Stimulated activated naive CD8-positive, alpha-beta T cell treated with anti-CD3 and anti-CD28 coated beads, Interleukin-15, Interleukin-2, amounts not matched to agents 100 U/mL and 50 U/mL, for 24 hours (primary cell): ENCODE data around the gene MICALL2.

ENCODE experiments used
- ATAC-seq: fragments of 150-1000 bp; cut with Tn5 transposase; one replicate; pipeline ENCODE4 v1.10.0; 2021
- DNase-seq: peaks from one replicate; pipeline ENCODE4 v3.0.0; 2021

Gene MICALL2

DNA sequence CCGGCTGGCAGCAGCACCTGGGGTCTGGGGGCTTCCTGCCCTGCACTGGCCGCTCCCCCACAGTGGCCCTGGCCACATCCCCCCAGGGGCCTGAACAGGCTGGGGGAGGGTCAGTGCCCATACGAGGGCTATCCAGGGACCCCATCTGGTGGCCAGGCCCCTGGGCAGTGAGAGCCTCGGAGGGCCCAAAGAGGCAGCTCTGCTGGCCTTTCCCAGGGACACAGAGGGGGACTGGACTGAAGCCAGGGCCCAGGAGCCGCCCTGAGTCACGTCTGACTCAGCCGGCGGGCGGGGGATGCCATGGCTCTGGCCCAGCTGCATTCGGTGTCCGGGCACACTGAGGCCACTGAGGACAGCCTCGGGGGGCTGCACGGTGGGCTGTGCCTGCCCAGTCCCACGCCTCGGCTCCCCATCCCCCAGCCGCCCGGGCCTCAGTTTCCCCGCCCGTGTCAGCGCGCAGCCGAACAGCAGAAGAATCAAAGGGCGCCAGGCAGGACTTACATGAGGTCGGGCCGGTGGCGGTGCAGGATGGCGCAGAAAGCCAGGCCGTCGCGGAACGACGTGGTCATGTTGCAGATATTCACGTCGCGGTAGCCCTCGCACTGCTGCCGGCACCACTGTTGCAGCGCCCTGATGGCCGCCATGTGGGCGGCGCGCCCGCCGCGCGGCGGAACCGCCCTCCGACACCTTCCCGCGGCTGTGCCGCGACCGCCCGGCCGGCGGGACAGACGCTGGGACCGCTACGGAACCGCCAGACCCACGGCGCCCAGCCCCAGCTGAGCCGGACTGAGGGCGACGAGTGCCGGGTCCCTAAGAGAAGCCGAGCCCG lies at the start of gene MICALL2:
TSS of gene MICALL2 (minus strand) at position 788 of the 829 bp plus-strand sequence. CDS start at position 644, 144 bp downstream.
- peak; percentile 56 for DNase-seq
- peak; percentile 1 for ATAC-seq

DNA sequence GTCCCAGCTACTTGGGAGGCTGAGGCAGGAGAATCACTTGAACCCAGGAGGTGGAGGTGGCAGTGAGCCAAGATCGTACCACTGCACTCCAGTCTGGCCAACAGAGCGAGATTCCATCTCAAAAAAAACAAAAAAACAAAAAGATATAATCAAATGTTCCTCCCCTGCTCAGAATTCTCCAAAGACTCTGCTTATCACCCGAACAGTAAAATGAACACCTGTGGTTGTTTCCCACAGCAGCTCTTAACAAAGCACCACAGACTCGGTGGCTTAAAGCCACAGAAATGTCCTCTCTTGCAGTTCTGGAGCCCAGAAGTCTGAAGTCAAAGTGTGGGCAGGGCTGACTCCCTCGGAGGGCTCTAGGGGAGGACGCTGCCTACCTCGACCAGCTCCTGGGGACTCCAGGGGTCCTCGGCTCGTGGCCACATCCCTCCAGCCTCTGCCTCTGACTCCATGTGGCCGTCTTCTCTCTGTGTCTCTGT lies 49.0 kb upstream of the MICALL2 start:
- no peak for ATAC-seq
- no peak for DNase-seq

DNA sequence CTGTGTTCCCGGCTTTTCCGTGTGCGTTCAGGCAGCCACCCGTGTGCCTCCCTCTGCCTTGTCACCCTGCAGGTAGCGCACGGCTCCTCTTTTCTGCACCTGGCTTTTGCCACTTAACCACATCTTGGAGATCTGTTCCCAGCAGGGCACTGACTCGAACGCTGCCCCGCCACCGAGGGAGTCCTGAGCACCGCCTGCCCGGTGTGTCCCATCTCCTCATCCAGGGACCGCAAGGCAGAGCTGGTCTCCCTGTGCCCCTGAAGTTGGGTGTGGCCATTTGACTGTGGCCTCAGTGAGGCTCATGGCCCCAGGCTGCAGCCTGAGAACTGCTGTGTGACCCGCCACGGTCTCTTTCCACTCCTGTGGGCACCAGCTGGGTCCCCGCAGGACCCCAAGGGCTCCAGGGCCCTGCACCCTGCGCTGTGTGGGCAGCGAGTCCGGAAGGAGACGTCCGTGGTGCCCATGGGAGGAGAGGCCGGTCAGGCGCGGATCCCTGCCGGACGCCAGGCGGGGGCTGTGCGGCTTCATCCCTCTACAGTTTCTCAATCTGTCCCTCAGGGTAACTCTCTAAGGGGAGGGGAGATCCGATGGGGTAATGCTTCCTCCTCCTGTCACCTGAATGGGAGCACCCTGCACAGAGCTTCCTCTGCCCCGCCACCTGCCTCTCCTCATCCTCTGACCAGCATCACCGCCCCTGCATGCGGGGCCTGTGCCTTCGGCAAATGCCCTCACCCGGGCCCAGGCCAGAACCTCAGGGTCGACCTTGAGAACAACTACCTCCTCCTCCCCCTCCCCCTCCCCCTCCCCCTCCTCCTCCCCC lies 46.7 kb upstream of the MICALL2 start:
- ATAC-seq = no peak
- DNase-seq = no peak

DNA sequence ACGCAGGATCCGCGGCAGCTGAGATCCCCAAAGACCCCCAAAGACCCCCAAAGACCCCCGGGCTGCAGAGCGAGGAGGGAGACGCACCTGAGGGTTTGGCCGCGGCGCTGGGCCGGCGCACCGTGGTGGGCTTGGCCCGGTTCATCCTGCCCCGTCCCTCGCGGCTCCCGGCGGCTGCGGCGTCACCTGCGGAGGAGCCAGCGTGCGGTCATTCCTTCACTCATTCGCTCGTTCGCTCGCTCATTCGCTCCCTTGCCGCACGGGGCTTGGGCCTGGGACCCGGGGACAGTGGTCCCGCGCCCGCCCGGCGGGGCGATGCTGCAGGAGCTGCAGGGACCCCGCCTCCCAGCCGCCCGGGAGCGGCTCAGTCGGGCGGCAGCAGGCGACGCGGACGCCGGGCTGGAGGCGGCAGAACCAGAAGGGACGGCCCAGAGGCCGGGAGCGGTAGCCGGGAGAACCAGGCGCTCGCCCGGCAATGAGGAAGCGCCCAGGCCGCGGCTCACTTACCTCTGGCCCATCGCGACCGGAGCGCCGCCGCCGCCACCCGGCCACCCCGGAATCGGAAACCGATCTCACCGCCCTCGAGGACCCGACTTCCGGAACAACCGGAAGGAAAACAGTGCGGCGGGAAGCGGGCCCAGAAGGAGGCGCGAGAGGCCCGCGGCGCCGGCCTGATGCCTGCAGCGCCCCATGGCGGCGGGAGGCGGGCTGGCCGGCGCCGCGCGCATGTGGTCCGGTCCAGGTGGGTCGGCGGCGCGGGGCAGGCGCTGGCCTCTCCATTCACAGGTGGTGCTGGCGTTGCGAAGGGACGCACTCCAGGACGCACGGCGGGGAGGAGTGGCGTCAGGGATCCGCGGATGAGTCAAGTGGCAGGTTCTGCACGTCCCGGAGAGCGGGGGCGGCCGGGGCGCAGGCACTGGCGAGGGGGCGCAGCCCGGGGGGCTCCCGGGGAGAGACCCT lies 44.8 kb upstream of the MICALL2 start, which contains the start of gene INTS1:
TSS of gene INTS1 (minus strand) at position 574 of the 960 bp plus-strand sequence. CDS start at position 145, 429 bp downstream.
- peak; percentile 92 for DNase-seq
- peak; percentile 94 for ATAC-seq

DNA sequence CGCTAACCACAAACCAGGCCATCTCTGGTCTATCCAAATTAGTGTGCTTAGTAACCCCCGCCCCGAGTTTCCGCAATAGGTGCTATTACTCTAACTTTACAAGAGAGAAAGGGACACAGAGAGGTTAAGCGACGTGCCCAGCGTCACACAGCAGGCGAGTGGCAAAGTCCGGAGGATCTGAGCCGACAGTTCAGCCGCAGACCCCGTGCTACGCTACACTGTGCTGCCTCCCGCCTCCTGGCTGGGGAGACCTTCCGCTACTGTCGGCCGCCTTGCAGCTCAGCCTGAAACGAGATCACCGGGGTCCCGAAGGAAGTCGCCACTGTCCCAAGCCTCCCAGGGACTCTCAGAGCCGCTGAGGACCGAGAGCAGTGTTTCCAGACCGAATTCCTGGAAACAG lies 44.1 kb upstream of the MICALL2 start:
- DNase-seq (no peak), ATAC-seq (no peak)

DNA sequence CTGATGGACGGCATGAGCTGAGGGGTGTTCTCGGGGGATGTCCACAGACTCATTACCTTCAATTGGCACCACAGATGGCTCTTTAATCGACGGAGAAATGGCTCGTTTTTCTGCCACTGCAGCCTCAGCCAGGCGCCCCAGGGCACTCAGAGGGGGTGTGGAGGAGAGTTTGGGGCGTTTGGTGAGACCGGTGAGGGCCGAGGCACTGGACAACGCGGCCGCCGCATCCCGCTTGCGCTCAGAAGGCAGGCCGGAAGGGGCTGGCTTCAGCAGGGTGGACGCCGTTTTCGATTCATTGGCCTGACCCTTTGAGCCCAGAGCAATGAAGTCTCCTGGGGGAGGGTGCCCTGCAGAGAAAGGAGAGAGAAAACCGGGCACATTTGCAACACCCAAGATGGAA lies 43.6 kb upstream of the MICALL2 start:
- no peak for DNase-seq
- no peak for ATAC-seq

DNA sequence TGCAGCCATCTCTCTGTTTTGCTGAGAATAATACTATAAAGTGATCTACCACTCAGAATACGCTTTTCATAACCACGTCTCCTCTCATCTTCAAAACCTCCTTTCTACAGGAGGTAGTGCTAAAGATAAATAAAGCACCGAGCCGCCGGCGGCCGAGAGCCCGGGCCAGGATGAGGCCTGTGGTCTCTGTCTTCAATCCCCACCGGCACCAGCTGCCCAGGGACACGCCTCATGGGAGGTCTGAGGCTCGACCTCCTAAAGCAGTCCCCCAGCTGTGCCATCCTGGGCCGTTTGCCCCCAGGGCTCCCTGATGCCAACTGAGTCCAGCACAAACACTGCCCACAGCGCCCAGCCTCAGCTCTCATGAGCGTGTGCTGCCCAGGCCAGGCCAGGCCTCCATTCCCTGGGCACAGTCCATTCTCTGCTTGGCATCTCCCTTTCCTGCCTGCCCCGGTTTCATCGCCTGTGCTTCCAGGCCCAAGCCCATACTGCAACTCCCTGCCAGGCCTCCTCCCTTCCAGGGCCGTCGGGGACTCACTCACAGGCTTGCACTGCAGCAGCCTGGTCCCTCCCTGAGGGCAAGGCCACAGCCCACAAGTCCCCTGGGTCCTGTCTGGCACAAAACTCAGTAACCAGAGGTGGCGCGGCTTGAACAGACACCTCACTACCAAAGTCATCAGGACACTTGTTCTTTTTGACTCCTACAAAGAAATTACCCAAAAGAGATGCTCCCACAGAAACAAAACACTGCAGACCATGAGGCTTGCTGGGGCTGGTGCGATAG lies 42.4 kb upstream of the MICALL2 start:
- ATAC-seq (no peak), DNase-seq (no peak)

DNA sequence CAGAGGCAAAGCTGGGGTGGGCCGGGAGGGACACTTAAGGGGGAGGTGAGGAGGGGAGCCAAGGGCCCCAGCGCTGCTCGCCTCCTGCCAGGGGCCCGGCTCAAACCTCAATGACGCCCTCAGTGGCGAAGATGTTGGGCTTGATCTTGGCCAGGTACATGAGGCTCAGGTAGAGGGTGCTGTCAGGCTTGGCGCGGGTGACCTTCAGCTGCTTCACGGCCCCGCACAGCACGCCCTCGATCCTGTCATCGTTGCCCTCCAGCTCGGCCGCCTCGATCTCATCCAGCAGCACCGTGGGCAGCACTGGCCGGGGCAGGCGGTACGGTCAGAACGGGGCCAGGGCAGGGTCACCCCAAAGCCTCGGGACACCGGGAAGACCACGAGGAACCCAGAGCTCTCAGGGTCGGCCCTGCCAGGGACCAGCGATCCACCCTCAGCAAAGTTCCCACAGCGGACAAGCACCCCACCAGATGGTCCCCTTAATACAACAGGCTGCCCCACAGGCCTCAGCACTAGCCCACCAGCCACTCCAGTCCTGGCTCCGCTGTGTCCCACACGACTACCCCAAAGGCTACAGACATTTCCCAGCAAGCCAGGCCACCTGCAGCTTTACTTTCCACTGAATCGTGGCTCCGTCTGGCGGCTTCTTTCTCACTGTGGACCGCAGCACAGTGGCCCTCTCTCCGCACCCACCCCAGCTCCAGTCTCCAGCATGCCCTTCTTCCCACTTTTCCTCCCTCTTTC lies 41.0 kb upstream of the MICALL2 start:
- ATAC-seq (no peak), DNase-seq (no peak)

DNA sequence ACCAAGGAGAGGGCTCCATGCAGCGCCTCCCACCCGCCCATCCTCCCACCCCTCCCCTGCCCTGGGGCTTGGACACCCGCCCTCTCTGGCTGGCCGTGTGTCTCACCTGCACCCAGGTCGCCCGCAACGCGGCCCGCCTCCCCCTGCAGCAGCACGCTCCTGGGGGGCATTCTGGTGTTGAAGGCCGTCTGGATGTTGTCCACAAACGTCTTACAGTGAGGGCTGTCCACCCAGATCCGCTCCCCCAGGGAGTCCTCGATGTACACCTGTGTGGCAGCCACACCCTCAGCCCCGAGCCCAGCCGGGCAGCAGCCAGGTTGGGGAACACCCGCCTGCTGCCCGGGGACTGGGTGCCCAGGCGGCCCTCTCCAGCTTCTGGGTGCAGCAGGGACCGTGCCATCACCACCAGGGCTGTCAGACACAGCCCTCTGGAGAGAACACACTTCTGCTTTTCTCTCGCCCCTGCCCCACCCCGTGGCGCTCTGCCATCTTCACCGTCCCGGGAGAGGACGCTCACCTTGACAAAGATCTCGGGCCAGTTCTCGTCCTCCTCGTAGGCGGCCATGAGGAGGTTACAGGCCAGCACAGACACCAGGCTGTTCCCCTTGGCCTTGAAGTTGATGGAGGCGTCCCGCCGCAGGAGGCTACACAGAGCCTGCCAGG lies 40.2 kb upstream of the MICALL2 start:
- no peak for DNase-seq
- no peak for ATAC-seq

DNA sequence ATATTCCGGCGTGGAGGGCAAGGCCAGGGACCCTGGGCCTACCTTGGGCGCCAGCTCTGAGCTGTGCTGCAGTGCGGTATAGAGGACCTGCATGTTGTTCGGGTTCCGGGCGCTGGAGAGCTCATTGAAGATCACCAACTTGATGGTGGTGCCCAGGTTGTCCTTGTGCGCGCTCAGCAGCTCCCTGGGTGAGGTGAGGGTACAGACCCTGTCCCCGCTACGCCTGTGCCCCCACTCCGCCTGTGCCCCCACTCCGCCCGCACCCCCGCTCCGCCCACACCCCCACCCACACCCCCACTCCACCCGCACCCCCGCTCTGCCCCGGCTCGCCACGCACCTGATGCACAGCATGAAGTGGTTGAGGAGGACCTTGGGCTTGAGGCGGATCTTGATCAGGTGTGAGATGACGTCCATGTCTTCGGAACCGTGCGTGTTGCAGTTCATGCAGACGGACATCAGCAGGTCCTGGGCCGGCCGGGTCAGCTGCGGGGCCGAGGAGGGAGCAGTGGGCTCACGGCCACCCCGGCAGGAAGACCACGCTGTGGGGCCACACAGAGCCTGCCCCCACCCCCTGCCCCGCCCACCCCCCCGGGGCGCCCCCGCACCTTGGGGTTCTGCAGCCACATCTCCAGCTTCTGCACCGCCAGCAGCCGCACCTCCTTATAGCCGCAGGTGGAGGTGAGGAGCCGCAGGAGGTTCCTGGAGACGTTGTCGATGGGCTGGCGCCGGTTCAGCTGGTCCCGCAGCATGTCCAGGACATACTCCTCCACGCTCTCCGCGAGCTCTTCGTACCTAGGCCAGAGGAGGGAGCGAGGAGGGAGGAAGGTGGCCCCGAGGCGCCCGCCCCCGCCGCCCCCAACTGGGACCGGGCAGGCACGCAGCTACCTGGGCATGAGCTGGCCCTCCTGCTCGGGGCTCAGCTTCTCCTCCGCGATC lies 39.4 kb upstream of the MICALL2 start:
- DNase-seq = no peak
- no peak for ATAC-seq

DNA sequence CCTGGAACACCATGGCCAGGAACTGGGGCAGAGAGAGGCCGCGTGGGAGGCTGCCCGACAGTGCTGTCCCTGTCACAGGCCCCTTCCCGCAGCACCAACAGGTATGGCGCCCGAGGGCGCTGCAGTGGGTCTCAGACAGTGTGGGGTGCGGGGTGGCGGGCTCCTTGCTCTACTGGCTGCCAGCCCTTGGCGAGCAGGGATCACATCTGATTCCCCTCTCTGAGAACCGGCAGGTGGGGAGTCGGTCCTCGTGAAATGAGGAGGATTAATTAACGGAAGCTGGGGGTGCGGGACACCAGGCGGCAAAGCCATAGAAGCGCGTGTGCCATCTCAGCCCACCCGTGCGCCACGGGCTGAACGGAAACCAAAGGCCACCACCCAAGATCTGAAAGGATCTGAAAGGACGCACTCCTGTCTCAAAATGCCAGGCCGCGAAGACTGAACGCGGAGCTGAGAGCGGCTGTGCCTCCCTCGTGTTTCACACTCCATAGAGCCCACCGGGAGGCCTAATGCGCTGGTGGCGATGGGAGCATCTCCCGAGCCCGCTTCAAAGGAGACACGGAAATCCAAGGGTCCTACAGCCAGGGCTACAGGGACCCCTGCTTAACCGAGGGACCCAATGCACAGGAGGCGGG lies 38.1 kb upstream of the MICALL2 start:
- no peak for DNase-seq
- no peak for ATAC-seq

DNA sequence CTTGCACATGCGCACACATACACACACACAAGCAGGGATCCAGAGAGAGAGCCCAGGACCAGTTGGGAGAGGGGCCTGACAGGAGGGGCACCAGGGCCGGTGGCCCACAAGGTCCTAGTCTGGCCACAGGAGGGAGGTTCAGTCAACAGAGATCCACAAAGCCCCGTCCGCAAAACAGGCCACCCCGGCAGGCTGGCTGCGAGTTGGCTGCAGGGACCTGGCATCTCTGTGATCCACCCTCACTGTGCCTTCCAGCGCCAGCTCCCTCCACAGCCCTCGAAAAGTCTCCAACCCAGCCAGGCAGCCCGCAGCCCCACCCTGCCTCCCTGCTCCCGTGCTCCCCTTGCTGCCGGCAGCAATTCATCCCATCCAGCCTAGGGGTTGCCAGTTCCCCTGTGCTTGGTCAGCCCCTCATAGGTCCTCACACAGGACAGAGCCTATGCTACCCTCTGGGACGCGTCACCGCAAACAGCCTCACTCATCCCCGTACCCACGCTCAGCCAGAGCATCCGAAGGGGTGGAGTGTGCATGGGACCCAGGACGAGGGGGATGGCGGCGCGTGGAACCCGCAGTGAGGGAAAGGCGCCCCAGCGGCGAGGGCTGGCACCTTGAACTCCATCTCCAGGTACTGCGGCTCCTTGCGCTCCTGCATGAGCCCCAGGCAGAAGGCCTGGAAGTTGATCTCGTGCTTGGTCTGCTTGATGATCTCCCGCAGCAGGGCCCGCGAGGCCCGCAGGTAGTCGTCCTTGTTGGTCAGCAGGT lies 37.4 kb upstream of the MICALL2 start:
- ATAC-seq (no peak), DNase-seq (no peak)

DNA sequence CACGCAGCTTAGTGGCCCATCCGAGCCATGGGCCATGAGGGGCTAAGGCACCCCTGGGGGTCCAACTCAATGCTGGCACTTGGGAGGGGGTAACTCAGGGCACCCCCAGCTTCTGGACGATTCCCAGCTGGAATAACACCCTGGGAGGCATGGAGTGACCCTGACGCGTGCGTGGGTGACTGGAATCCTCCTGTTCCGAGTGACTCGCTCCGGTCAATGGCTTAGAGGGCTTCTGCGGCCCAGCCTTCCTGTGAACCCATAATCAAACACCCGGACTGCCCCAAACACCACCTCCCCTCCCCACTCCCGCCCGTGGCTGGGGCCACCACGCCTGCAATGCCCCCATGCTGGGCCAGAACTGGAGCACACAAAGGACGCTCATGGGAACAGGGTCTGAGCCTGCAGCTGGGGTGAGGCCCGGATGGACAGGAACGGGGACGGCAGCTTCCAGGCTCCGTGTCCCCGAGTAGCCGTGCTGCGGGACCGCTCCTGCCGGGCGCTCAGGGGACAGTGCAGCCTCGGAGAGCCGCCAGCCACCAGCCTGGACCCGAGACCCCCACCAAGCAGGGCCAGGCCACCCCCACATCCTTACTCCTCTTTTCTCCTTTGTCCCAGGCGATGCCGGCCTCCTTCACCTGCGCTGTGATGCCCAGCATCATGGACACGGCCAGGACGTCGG lies 36.4 kb upstream of the MICALL2 start:
- ATAC-seq (no peak), DNase-seq (no peak)

DNA sequence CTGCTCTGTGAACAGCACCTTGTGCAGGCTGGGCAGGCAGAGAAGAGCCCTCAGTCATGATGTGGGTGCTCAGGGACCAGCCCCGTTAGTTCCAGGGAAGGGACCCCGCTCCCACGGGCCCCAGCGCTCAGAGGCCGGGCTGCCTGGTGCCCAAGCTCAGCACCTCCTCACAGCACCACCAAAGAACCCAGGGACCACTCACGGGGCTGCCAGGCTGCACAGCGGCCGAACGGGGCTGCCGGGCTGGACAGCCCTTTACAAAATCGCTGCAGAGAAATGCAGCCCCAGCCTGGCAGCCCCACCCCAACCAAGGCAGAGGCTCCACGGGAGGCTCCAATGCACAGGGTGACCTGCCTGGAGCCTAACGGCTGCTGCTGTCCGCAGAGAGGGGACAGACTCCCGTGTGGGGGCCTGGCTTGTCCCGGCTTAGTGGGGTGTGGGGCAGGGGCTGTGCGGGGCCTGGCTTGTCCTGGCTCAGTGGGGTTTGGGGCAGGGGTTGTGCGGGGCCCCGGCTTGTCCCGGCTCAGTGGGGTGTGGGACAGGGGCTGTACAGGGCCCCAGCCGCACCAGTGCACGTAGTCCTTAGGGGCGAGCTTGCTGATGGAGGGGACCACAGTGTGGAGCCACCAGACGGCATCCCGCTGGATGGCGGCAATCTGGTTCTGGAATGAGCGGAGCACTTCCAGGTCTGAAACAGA lies 35.7 kb upstream of the MICALL2 start:
- no peak for ATAC-seq
- DNase-seq = no peak

DNA sequence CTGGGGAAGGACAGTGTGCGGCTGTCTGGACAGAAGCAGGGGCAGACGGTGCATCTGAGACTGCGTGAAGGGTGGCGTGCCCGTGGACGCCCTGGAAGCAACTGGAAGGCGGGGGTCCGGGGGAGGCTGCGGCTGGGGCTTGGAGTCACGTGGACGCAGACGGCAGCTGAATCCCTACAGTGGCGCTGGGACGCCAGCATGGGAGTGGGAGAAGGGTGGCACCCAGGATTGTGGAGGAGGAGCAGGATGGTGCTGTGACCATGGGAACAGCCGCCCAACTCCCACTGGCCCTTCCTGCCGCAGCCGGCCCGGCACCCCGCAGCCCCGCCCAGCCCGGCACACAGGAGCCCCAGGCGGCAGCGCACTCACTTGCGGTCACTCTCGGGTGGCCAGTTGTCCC lies 35.2 kb upstream of the MICALL2 start:
- no peak for DNase-seq
- no peak for ATAC-seq

DNA sequence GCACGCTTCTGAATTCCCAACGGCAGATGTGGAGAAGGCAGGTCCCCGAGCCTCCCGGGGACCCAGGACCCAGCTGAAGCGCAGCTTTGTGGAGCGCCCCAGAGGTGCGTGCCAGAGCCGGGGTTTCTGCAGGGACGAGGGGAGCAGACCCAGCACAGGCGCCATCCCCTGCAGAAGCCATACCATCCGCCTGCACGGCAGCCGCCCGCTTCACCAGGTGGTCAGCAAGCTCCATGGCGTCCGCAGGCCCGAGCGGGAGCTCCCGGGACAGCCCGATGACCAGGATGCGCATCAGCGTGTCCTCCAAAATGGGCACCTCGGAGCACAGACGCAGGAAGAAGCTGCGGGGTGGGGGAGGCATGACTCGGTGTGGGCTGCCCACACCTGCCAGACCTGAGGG lies 34.3 kb upstream of the MICALL2 start:
- no peak for ATAC-seq
- no peak for DNase-seq
